COLO668 (cell line): Measurements from ENCODE around the gene ZFP36L2.
A peak's percentile ranks its signal among the peaks of the same experiment; 100 is the strongest.

Source experiments
- DNase-seq: peaks from one replicate; lab custom pipeline; 2025; ENCODE audit not compliant: unreplicated experiment; lab: John Stamatoyannopoulos, UW

ZFP36L2 gene

GRCh38 chr2:43250015-43250414, 23.6 kb upstream of the ZFP36L2 start:
- no peak for DNase-seq

- no peak for DNase-seq
Measured at GRCh38 chr2:43248621-43249020, 22.2 kb upstream of the ZFP36L2 start.

- no peak for DNase-seq
Measured at GRCh38 chr2:43246641-43247040, 20.2 kb upstream of the ZFP36L2 start.

- DNase-seq = no peak
Measured at GRCh38 chr2:43241558-43241957, 15.2 kb upstream of the ZFP36L2 start.

GRCh38 chr2:43240766-43241150, 14.4 kb upstream of the ZFP36L2 start:
- no peak for DNase-seq

GRCh38 chr2:43239981-43240765, 13.8 kb upstream of the ZFP36L2 start:
- no peak for DNase-seq

GRCh38 chr2:43238813-43239212, 12.4 kb upstream of the ZFP36L2 start:
- DNase-seq = no peak

- no peak for DNase-seq
Measured at GRCh38 chr2:43238176-43238575, 11.8 kb upstream of the ZFP36L2 start.

- no peak for DNase-seq
Measured at GRCh38 chr2:43233218-43234212, 7.1 kb upstream of the ZFP36L2 start.

GRCh38 chr2:43230951-43231827, 4.8 kb upstream of the ZFP36L2 start:
- no peak for DNase-seq

GRCh38 chr2:43230351-43230885, 4.0 kb upstream of the ZFP36L2 start:
- peak; percentile 17 for DNase-seq

- DNase-seq = no peak
Measured at GRCh38 chr2:43228756-43229659, 2.6 kb upstream of the ZFP36L2 start.

GRCh38 chr2:43228321-43228751, 1.9 kb upstream of the ZFP36L2 start:
- DNase-seq = no peak

- DNase-seq = no peak
Measured at GRCh38 chr2:43227830-43228281, 1.4 kb upstream of the ZFP36L2 start.

GRCh38 chr2:43226955-43227829, 786 bp upstream of the ZFP36L2 start:
- peak; percentile 87 for DNase-seq

GRCh38 chr2:43225788-43226557, 433 bp downstream of the ZFP36L2 start:
- DNase-seq = peak; percentile 81

GRCh38 chr2:43225093-43225787, 1.2 kb downstream of the ZFP36L2 start:
- peak; percentile 83 for DNase-seq
